Activated CD4-positive, alpha-beta T cell treated with anti-CD3 and anti-CD28 coated beads, Interleukin-2, amount 10 ng/mL, durations not matched to agents 24 days and 14 days (primary cell): Measurements from ENCODE around the gene ZFP57. TPM values are rescaled to one million over a fixed set of nuclear protein-coding genes. Genes with fewer than 3 reads are reported as not detected.
"Not testable (repeated sequence)": the region's sequence is repeated elsewhere in the genome, so short reads cannot be mapped to it uniquely, and the experiment has no call there.

Experiments
- DNase-seq: peaks from one replicate; pipeline ENCODE4 v3.0.0; 2022
- H3K27ac Mint-ChIP-seq: one replicate; pipeline ENCODE4 v1.8.0; 2022; ENCODE audit warnings: mild to moderate bottlenecking, mixed read lengths
- H3K27me3 Mint-ChIP-seq: one replicate; pipeline ENCODE4 v1.8.0; 2022; ENCODE audit warnings: mixed read lengths
- H3K36me3 Mint-ChIP-seq: one replicate; pipeline ENCODE4 v1.8.0; 2022; ENCODE audit warnings: low read depth, mild to moderate bottlenecking, mixed read lengths
- H3K4me1 Mint-ChIP-seq: one replicate; pipeline ENCODE4 v1.8.0; 2021; ENCODE audit warnings: mixed read lengths
- H3K4me3 Mint-ChIP-seq: one replicate; pipeline ENCODE4 v1.8.0; 2022; ENCODE audit warnings: mild to moderate bottlenecking, moderate library complexity, mixed read lengths
- H3K9me3 Mint-ChIP-seq: one replicate; pipeline ENCODE4 v1.8.0; 2021; ENCODE audit warnings: mixed read lengths
- intact Hi-C: fragments of 100-400 bp; cut with micrococcal nuclease; formaldehyde crosslinking; loops from one replicate; pipeline ENCODE4 v1.15.1; 2023
- total RNA-seq: library from RNA; stranded (reverse); gene quantifications from 2 replicates; pipeline ENCODE4 v1.2.3, GENCODE V29; 2022

The ZFP57 gene
- total RNA-seq, 1 donor from 2014 or later = 2.7 TPM

- Mint-ChIP-seq H3K27ac (no peak overlapping the region), H3K36me3 (no peaks in the 10 kb centered on the region)
Observed at GRCh38 chr6:29678114-29678513, 2.8 kb downstream of the ZFP57 start.

GRCh38 chr6:29676981-29677601 lies 3.9 kb downstream of the ZFP57 start:
- Mint-ChIP-seq H3K4me1 (peaks cover 11% of the 10 kb centered on the region), H3K9me3 (no peaks in the 10 kb centered on the region), H3K4me3 (no peak overlapping the region), H3K27me3 (peaks cover 2% of the 10 kb centered on the region), H3K27ac (peak overlapping the region; percentile 21), H3K36me3 (no peaks in the 10 kb centered on the region)
- DNase-seq = no peak
- intact Hi-C loops = no loop called here

More at GRCh38 chr6:29678114-29678513, 2.8 kb downstream of the ZFP57 start:
- H3K27me3 Mint-ChIP-seq = no peaks in the 10 kb centered on the region
- no peaks in the 10 kb centered on the region for H3K9me3 Mint-ChIP-seq
- intact Hi-C loops = no loop called here
- no peak for DNase-seq
- H3K4me3 Mint-ChIP-seq = no peak overlapping the region
- peaks cover 11% of the 10 kb centered on the region for H3K4me1 Mint-ChIP-seq

GRCh38 chr6:29675561-29675960 lies 5.4 kb downstream of the ZFP57 start:
- DNase-seq = no peak
- H3K27ac Mint-ChIP-seq = no peak overlapping the region
- H3K27me3 Mint-ChIP-seq = peaks cover 12% of the 10 kb centered on the region
- no peaks in the 10 kb centered on the region for H3K36me3 Mint-ChIP-seq
- H3K9me3 Mint-ChIP-seq = no peaks in the 10 kb centered on the region
- intact Hi-C loops = no loop called here
- peaks cover 11% of the 10 kb centered on the region for H3K4me1 Mint-ChIP-seq
- no peak overlapping the region for H3K4me3 Mint-ChIP-seq

GRCh38 chr6:29674008-29674407 lies 6.9 kb downstream of the ZFP57 start:
- Mint-ChIP-seq H3K4me3 (no peak overlapping the region), H3K4me1 (peaks cover 11% of the 10 kb centered on the region), H3K36me3 (no peaks in the 10 kb centered on the region), H3K27me3 (peaks cover 16% of the 10 kb centered on the region), H3K27ac (no peak overlapping the region), H3K9me3 (no peaks in the 10 kb centered on the region)
- no peak for DNase-seq
- intact Hi-C loops = no loop called here

- Mint-ChIP-seq H3K27me3 (peaks cover 20% of the 10 kb centered on the region), H3K4me3 (no peak overlapping the region), H3K36me3 (no peaks in the 10 kb centered on the region), H3K9me3 (no peaks in the 10 kb centered on the region), H3K4me1 (peaks cover 11% of the 10 kb centered on the region), H3K27ac (no peak overlapping the region)
- DNase-seq = no peak
- intact Hi-C loops = no loop called here
Observed at GRCh38 chr6:29673161-29673560, 7.8 kb downstream of the ZFP57 start.

GRCh38 chr6:29672116-29672515 lies 8.8 kb downstream of the ZFP57 start:
- H3K4me1 Mint-ChIP-seq, H3K4me3 Mint-ChIP-seq, H3K27ac Mint-ChIP-seq, intact Hi-C loops, DNase-seq, H3K36me3 Mint-ChIP-seq, H3K9me3 Mint-ChIP-seq: not testable (repeated sequence)
- H3K27me3 Mint-ChIP-seq = peaks cover 25% of the 10 kb centered on the region

- no peak for DNase-seq
- intact Hi-C loops = no loop called here
- H3K27me3 Mint-ChIP-seq = peaks cover 28% of the 10 kb centered on the region
- peaks cover 1% of the 10 kb centered on the region for H3K4me1 Mint-ChIP-seq
- H3K36me3 Mint-ChIP-seq = no peaks in the 10 kb centered on the region
- H3K4me3 Mint-ChIP-seq = no peak overlapping the region
- no peaks in the 10 kb centered on the region for H3K9me3 Mint-ChIP-seq
- H3K27ac Mint-ChIP-seq = no peak overlapping the region
Observed at GRCh38 chr6:29671026-29671425, 9.9 kb downstream of the ZFP57 start.

- Mint-ChIP-seq H3K9me3 (no peaks in the 10 kb centered on the region), H3K4me1 (no peaks in the 10 kb centered on the region), H3K36me3 (no peaks in the 10 kb centered on the region), H3K27ac (no peak overlapping the region), H3K4me3 (no peak overlapping the region), H3K27me3 (peaks cover 36% of the 10 kb centered on the region)
- DNase-seq = no peak
- intact Hi-C loops = no loop called here
Observed at GRCh38 chr6:29667158-29667557, 13.8 kb downstream of the ZFP57 start.

GRCh38 chr6:29666826-29667130 lies 14.2 kb downstream of the ZFP57 start:
- Mint-ChIP-seq H3K36me3 (no peaks in the 10 kb centered on the region), H3K9me3 (no peaks in the 10 kb centered on the region), H3K4me1 (no peaks in the 10 kb centered on the region), H3K4me3 (no peak overlapping the region), H3K27me3 (peaks cover 40% of the 10 kb centered on the region), H3K27ac (no peak overlapping the region)
- DNase-seq = no peak
- intact Hi-C loops = no loop called here

- Mint-ChIP-seq H3K27ac (no peak overlapping the region), H3K4me1 (no peaks in the 10 kb centered on the region), H3K36me3 (no peaks in the 10 kb centered on the region), H3K9me3 (no peaks in the 10 kb centered on the region), H3K27me3 (peaks cover 40% of the 10 kb centered on the region), H3K4me3 (no peak overlapping the region)
- no peak for DNase-seq
- intact Hi-C loops = no loop called here
Observed at GRCh38 chr6:29665942-29666825, 14.8 kb downstream of the ZFP57 start.

GRCh38 chr6:29663300-29664042 lies 17.5 kb downstream of the ZFP57 start:
- H3K4me3 Mint-ChIP-seq = no peak overlapping the region
- H3K27ac Mint-ChIP-seq = no peak overlapping the region
- H3K9me3 Mint-ChIP-seq = no peaks in the 10 kb centered on the region
- intact Hi-C loops = no loop called here
- peaks cover 43% of the 10 kb centered on the region for H3K27me3 Mint-ChIP-seq
- no peak for DNase-seq
- H3K4me1 Mint-ChIP-seq = no peaks in the 10 kb centered on the region
- H3K36me3 Mint-ChIP-seq = no peaks in the 10 kb centered on the region

GRCh38 chr6:29661502-29662141 lies 19.3 kb downstream of the ZFP57 start:
- H3K36me3 Mint-ChIP-seq, H3K4me3 Mint-ChIP-seq, H3K9me3 Mint-ChIP-seq, H3K27ac Mint-ChIP-seq, DNase-seq, intact Hi-C loops, H3K4me1 Mint-ChIP-seq: not testable (repeated sequence)
- H3K27me3 Mint-ChIP-seq = peaks cover 42% of the 10 kb centered on the region

- intact Hi-C loops = no loop called here
- Mint-ChIP-seq H3K36me3 (no peaks in the 10 kb centered on the region), H3K27me3 (peaks cover 43% of the 10 kb centered on the region), H3K9me3 (no peaks in the 10 kb centered on the region), H3K4me1 (peaks cover 1% of the 10 kb centered on the region), H3K27ac (no peak overlapping the region), H3K4me3 (no peak overlapping the region)
- DNase-seq = no peak
Observed at GRCh38 chr6:29661071-29661470, 19.9 kb downstream of the ZFP57 start.

- Mint-ChIP-seq H3K4me3 (no peak within 1 kb of the TSS), H3K9me3 (no peaks in the 10 kb centered on the region), H3K36me3 (no peaks in the 10 kb centered on the region), H3K27me3 (peaks cover 38% of the 10 kb centered on the region), H3K4me1 (peaks cover 4% of the 10 kb centered on the region), H3K27ac (no peak within 1 kb of the TSS)
- DNase-seq = no peak
- intact Hi-C loops = no loop called here
Observed at GRCh38 chr6:29656798-29657197, 24.2 kb downstream of the ZFP57 start, which contains the start of gene MOG. Gene MOG (plus strand): TSS chr6:29657092. CDS start chr6:29657210, 118 bp downstream.
